ENCODE data around the gene THSD4.

The THSD4 gene

DNA sequence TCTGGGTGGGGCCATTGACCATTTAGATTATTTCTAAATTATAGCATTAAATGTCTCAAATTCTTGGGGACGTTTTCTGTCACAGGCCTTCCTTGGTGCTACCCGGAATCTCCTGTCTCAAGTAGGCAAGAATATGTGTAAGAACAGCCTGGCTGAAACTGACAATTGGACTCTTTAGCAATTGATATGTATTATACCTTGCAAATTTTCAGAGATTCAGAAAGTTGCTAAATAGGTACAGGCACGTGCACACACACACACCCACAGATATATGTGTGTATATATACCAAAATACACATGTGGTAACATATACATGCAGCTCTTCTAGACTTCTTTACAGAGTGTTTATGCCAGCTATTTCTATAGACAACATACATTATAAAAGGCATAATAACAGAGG lies 481.9 kb downstream of the THSD4 start:
- H4K20me1 ChIP-seq (ENCODE audit: insufficient read depth): no peaks in the 10 kb centered on the region
- H3K4me1 ChIP-seq (ENCODE audit: low read depth, poor library complexity, severe bottlenecking): no peaks in the 10 kb centered on the region
- H3K36me3 ChIP-seq (ENCODE audit: insufficient read depth): no peaks in the 10 kb centered on the region
- no peak overlapping the region for H3K9ac ChIP-seq
- H3K27me3 ChIP-seq (ENCODE audit: insufficient read depth, low read depth): no peaks in the 10 kb centered on the region
- no peak overlapping the region for H3K4me2 ChIP-seq
- no peak for TF ChIP-seq CTCF (conservative IDR thresholded peaks at IDR 0.05; ENCODE audit: low read depth, low read length)
- H3K4me3 ChIP-seq (IDR thresholded peaks at IDR 0.05; ENCODE audit: insufficient read depth, low read depth, low read length): no peak overlapping the region
- H2AFZ ChIP-seq (ENCODE audit: low read depth): no peak overlapping the region
- no peaks in the 10 kb centered on the region for H3K79me2 ChIP-seq (ENCODE audit: insufficient read depth, low read depth)
- H3K27ac ChIP-seq: no peak overlapping the region

GRCh38 chr15:71597637-71598036 lies 482.4 kb downstream of the THSD4 start:
- Histone ChIP-seq H4K20me1 (ENCODE audit: insufficient read depth) (no peaks in the 10 kb centered on the region), H3K36me3 (ENCODE audit: insufficient read depth) (no peaks in the 10 kb centered on the region), H3K9ac (no peak overlapping the region), H3K4me2 (no peak overlapping the region), H2AFZ (ENCODE audit: low read depth) (no peak overlapping the region), H3K27me3 (ENCODE audit: insufficient read depth, low read depth) (no peaks in the 10 kb centered on the region), H3K4me1 (ENCODE audit: low read depth, poor library complexity, severe bottlenecking) (no peaks in the 10 kb centered on the region), H3K4me3 (IDR thresholded peaks at IDR 0.05; ENCODE audit: insufficient read depth, low read depth, low read length) (no peak overlapping the region), H3K79me2 (ENCODE audit: insufficient read depth, low read depth) (no peaks in the 10 kb centered on the region), H3K27ac (no peak overlapping the region)
- no peak for TF ChIP-seq CTCF (conservative IDR thresholded peaks at IDR 0.05; ENCODE audit: low read depth, low read length)

- H3K36me3 ChIP-seq (ENCODE audit: insufficient read depth): no peaks in the 10 kb centered on the region
- H3K4me2 ChIP-seq: no peak overlapping the region
- no peaks in the 10 kb centered on the region for H3K27me3 ChIP-seq (ENCODE audit: insufficient read depth, low read depth)
- H3K27ac ChIP-seq: no peak overlapping the region
- H3K79me2 ChIP-seq (ENCODE audit: insufficient read depth, low read depth): no peaks in the 10 kb centered on the region
- H3K4me1 ChIP-seq (ENCODE audit: low read depth, poor library complexity, severe bottlenecking): no peaks in the 10 kb centered on the region
- H2AFZ ChIP-seq (ENCODE audit: low read depth): no peak overlapping the region
- no peak for TF ChIP-seq CTCF (conservative IDR thresholded peaks at IDR 0.05; ENCODE audit: low read depth, low read length)
- H3K4me3 ChIP-seq (IDR thresholded peaks at IDR 0.05; ENCODE audit: insufficient read depth, low read depth, low read length): no peak overlapping the region
- no peak overlapping the region for H3K9ac ChIP-seq
- H4K20me1 ChIP-seq (ENCODE audit: insufficient read depth): no peaks in the 10 kb centered on the region
Measured at GRCh38 chr15:71598741-71599140, 483.5 kb downstream of the THSD4 start.

DNA sequence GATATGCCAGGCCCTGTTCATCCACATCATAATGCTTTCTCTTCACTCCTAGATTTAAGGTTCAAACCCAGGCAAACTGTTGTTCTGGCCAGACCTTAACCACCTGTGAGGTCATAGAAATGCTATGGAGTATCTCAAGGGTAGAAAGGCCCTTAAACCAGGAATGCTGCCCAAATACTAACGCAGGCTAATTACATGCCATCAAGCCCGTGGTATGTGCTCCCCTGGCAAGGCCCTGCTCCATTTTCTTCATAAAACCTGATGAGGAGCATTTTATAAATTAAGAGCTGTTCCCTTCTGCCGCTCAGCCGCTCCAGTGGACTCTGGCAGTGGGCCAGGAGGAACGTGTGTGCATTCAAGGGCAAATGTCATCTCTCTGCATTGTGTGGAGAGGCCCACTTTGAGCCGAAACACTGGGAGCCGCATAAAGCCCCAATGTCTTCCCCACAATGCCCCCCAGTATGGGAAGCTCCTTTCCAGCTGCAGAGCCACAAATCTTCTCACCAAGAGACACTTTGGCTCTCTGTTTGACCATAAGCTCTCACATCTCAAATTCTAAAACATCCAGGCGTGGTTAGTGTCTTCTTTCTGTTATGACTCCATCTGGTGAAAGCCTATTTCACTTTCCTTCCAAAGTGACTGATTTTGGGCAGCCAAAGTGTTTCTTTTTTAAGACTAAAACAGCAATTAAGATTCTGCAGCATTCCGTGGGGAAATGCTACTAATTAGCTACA lies 484.3 kb downstream of the THSD4 start:
- no peak overlapping the region for H3K9ac ChIP-seq

More for the DNA sequence above, 484.3 kb downstream of the THSD4 start:
- Histone ChIP-seq H4K20me1 (ENCODE audit: insufficient read depth) (no peaks in the 10 kb centered on the region), H2AFZ (ENCODE audit: low read depth) (no peak overlapping the region), H3K4me3 (IDR thresholded peaks at IDR 0.05; ENCODE audit: insufficient read depth, low read depth, low read length) (no peak overlapping the region), H3K27ac (no peak overlapping the region), H3K36me3 (ENCODE audit: insufficient read depth) (no peaks in the 10 kb centered on the region), H3K27me3 (ENCODE audit: insufficient read depth, low read depth) (no peaks in the 10 kb centered on the region), H3K4me1 (ENCODE audit: low read depth, poor library complexity, severe bottlenecking) (no peaks in the 10 kb centered on the region), H3K4me2 (no peak overlapping the region), H3K79me2 (ENCODE audit: insufficient read depth, low read depth) (no peaks in the 10 kb centered on the region)
- TF ChIP-seq CTCF (conservative IDR thresholded peaks at IDR 0.05; ENCODE audit: low read depth, low read length): no peak
